Neural cell (in vitro differentiated cells): ENCODE measurements around the gene PAFAH1B1. TPM values are rescaled to one million over a fixed set of nuclear protein-coding genes. Genes with fewer than 3 reads are reported as not detected.

Source experiments
- H2AFZ ChIP-seq: fragments of 200-600, 300-800 bp; sonication (generic), shearing (Covaris generic); 2 replicates; pipeline ENCODE4 v1.6.0; 2014; ENCODE audit warnings: low read depth, mild to moderate bottlenecking, antibody characterized with exemption, low read length, moderate library complexity
- H3F3A ChIP-seq: fragments of 200-600 bp; shearing (Covaris generic); 2 replicates; pipeline ENCODE4 v1.6.1; 2016; ENCODE audit warnings: mild to moderate bottlenecking, moderate library complexity, mixed read lengths, antibody characterized with exemption, low read length; ENCODE audit not compliant: insufficient read depth, poor library complexity, severe bottlenecking
- H3K27ac ChIP-seq: fragments of 200-600, 300-800 bp; sonication (generic), shearing (Covaris generic); 2 replicates; pipeline ENCODE4 v1.5.1; 2014; ENCODE audit warnings: mild to moderate bottlenecking, low read length, moderate library complexity
- H3K27me3 ChIP-seq: fragments of 300-800, 200-600 bp; sonication (generic), shearing (Covaris generic); 2 replicates; pipeline ENCODE4 v1.6.0; 2014; ENCODE audit warnings: mild to moderate bottlenecking, low read depth, low read length, moderate library complexity; ENCODE audit not compliant: insufficient read depth
- H3K36me3 ChIP-seq: fragments of 300-800, 200-600 bp; sonication (generic), shearing (Covaris generic); 2 replicates; pipeline ENCODE4 v1.5.1; 2014; ENCODE audit warnings: mild to moderate bottlenecking, antibody characterized with exemption, low read length, moderate library complexity; ENCODE audit not compliant: insufficient read depth
- H3K4me2 ChIP-seq: fragments of 300-800, 200-600 bp; sonication (generic), shearing (Covaris generic); 2 replicates; pipeline ENCODE4 v1.6.0; 2014; ENCODE audit warnings: mild to moderate bottlenecking, low read length
- H3K4me3 ChIP-seq: fragments of 300-800, 200-600 bp; sonication (generic), shearing (Covaris generic); 2 replicates; pipeline ENCODE4 v1.5.1; 2014; ENCODE audit warnings: mild to moderate bottlenecking, low read length, moderate library complexity
- H3K79me2 ChIP-seq: fragments of 200-600 bp; shearing (Covaris generic); replicated peaks from 2 replicates; pipeline ENCODE4 v1.6.0; 2014; ENCODE audit warnings: mild to moderate bottlenecking, low read length, moderate library complexity; ENCODE audit not compliant: insufficient read depth
- H3K9ac ChIP-seq: fragments of 300-800, 200-600 bp; sonication (generic), shearing (Covaris generic); 2 replicates; pipeline ENCODE4 v1.6.1; 2016; ENCODE audit warnings: mild to moderate bottlenecking, low read length, mixed read lengths
- H3K9me2 ChIP-seq: fragments of 200-600 bp; shearing (Covaris generic); 2 replicates; pipeline ENCODE4 v1.6.1; 2016; ENCODE audit warnings: mild to moderate bottlenecking, low read length, mixed read lengths; ENCODE audit not compliant: insufficient read depth
- H3K9me3 ChIP-seq: fragments of 200-600, 300-800 bp; sonication (generic), shearing (Covaris generic); 2 replicates; pipeline ENCODE4 v1.6.1; 2016; ENCODE audit warnings: mild to moderate bottlenecking, mixed run types, low read length, moderate library complexity, mixed read lengths
- H4K20me1 ChIP-seq: fragments of 200-600 bp; shearing (Covaris generic); 2 replicates; pipeline ENCODE4 v1.6.1; 2016; ENCODE audit warnings: mild to moderate bottlenecking, mixed run types; ENCODE audit not compliant: insufficient read depth
- CTCF ChIP-seq: fragments of 450-650 bp; IDR thresholded peaks from 2 replicates; pipeline ENCODE4 v1.5.1; 2014; ENCODE audit warnings: antibody characterized with exemption, mild to moderate bottlenecking, moderate library complexity; ENCODE audit not compliant: poor library complexity, severe bottlenecking
- EP300 ChIP-seq: fragments of 450-650 bp; conservative IDR thresholded peaks from 2 replicates; pipeline ENCODE4 v1.6.1; 2014; ENCODE audit warnings: antibody characterized with exemption, mild to moderate bottlenecking, moderate library complexity; ENCODE audit not compliant: poor library complexity, severe bottlenecking
- EZH2 ChIP-seq: fragments of 200-600, 300-800 bp; shearing (Covaris generic), sonication (generic); IDR thresholded peaks from 2 replicates; pipeline ENCODE4 v1.6.1; 2014; ENCODE audit warnings: antibody characterized with exemption, low read length, borderline replicate concordance, mild to moderate bottlenecking; ENCODE audit not compliant: insufficient read depth, poor library complexity, severe bottlenecking
- MXI1 ChIP-seq: fragments of 450-650 bp; conservative IDR thresholded peaks from 2 replicates; pipeline ENCODE4 v1.6.1; 2014; ENCODE audit warnings: antibody characterized with exemption, mild to moderate bottlenecking; ENCODE audit not compliant: poor library complexity, severe bottlenecking
- POLR2AphosphoS5 ChIP-seq: IDR thresholded peaks from 2 replicates; pipeline ENCODE4 v1.6.1; 2012
- RAD21 ChIP-seq: fragments of 450-650 bp; conservative IDR thresholded peaks from 2 replicates; pipeline ENCODE4 v1.6.1; 2014; ENCODE audit warnings: antibody characterized with exemption, mild to moderate bottlenecking, moderate library complexity
- SMC3 ChIP-seq: fragments of 450-650 bp; conservative IDR thresholded peaks from 2 replicates; pipeline ENCODE4 v1.6.1; 2014; ENCODE audit warnings: antibody characterized with exemption, mild to moderate bottlenecking, moderate library complexity; ENCODE audit not compliant: poor library complexity
- TAF1 ChIP-seq: IDR thresholded peaks from 2 replicates; pipeline ENCODE4 v1.6.1; 2012; ENCODE audit warnings: low read depth
- polyA plus RNA-seq: library from polyadenylated mRNA; depleted of rRNA; stranded (reverse); fragments of >200 nt; gene quantifications from 2 replicates; pipeline ENCODE4 v1.2.3, GENCODE V29; 2014
- TF ChIP-seq, protein P1 (sequence below): IDR thresholded peaks from 2 replicates; pipeline ENCODE4 v1.6.1; 2012; ENCODE audit warnings: borderline replicate concordance

Gene PAFAH1B1
- polyA plus RNA-seq, 1 donor from 2014 or later, result 305 TPM

DNA sequence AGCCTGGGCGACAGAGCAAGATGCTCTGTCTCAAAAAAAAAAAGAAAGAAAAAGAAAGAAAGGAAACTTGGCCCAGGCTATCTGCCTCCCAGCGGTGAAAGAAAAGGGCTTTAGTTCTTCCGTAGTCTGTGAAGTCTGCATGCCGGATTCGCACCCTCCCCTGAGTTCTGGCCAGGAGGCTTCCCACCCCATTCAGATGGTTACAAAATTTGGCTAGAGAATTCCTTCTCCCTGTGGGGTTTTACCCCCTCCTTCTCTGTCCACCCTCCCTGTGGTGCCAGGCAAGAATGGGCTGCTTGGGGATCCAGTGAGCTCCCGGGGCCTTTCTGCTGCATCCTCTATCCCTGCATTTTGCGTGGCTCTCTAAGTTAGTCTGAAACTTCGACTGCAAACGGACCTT, 37.8 kb downstream of the PAFAH1B1 start:
- Histone ChIP-seq H3K4me3 (no peak overlapping the region), H3K36me3 (no peaks in the 10 kb centered on the region), H3K79me2 (peaks cover 96% of the 10 kb centered on the region), H4K20me1 (peaks cover 39% of the 10 kb centered on the region), H2AFZ (no peak overlapping the region), H3F3A (no peaks in the 10 kb centered on the region), H3K9me3 (no peaks in the 10 kb centered on the region), H3K27me3 (no peaks in the 10 kb centered on the region), H3K27ac (no peak overlapping the region), H3K4me2 (no peak overlapping the region), H3K9me2 (no peaks in the 10 kb centered on the region), H3K9ac (no peak overlapping the region)
- no peak for TF ChIP-seq TAF1
- TF ChIP-seq CTCF, result no peak
- no peak for TF ChIP-seq EZH2
- TF ChIP-seq, protein P1, sequence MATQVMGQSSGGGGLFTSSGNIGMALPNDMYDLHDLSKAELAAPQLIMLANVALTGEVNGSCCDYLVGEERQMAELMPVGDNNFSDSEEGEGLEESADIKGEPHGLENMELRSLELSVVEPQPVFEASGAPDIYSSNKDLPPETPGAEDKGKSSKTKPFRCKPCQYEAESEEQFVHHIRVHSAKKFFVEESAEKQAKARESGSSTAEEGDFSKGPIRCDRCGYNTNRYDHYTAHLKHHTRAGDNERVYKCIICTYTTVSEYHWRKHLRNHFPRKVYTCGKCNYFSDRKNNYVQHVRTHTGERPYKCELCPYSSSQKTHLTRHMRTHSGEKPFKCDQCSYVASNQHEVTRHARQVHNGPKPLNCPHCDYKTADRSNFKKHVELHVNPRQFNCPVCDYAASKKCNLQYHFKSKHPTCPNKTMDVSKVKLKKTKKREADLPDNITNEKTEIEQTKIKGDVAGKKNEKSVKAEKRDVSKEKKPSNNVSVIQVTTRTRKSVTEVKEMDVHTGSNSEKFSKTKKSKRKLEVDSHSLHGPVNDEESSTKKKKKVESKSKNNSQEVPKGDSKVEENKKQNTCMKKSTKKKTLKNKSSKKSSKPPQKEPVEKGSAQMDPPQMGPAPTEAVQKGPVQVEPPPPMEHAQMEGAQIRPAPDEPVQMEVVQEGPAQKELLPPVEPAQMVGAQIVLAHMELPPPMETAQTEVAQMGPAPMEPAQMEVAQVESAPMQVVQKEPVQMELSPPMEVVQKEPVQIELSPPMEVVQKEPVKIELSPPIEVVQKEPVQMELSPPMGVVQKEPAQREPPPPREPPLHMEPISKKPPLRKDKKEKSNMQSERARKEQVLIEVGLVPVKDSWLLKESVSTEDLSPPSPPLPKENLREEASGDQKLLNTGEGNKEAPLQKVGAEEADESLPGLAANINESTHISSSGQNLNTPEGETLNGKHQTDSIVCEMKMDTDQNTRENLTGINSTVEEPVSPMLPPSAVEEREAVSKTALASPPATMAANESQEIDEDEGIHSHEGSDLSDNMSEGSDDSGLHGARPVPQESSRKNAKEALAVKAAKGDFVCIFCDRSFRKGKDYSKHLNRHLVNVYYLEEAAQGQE, result no peak
- no peak for TF ChIP-seq MXI1
- no peak for TF ChIP-seq SMC3
- no peak for TF ChIP-seq RAD21
- no peak for TF ChIP-seq EP300
- no peak for TF ChIP-seq POLR2AphosphoS5

DNA sequence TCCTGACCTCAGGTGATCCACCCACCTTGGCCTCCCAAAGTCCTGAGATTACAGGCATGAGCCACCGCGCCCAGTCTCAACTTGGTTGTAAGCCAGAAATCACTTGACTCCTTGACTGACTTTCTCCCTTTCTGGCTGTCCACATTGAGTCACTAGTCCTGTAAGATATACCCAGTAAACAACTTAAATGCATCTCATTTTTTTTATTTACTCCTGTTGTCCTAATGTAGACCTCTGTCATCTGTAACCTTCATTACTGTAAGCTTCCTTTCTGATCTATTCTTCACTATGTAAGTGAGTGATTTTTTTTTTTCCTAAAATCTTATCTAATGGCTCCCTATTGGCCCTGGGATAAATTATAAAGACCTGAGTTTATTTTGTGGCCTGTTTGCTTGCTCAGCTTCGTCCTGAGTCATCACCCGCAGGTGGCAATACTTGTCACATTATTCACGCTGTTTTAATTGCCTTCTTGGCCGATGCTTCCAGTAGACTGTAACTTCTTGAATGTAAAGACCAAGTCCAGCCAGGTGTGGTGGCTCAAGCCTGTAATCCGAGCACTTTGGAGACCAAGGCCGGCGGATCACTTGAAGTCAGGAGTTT, 41.0 kb downstream of the PAFAH1B1 start:
- Histone ChIP-seq H3K36me3 (no peaks in the 10 kb centered on the region), H3K79me2 (peaks cover 90% of the 10 kb centered on the region), H3K9me3 (no peaks in the 10 kb centered on the region), H3K27ac (no peak overlapping the region), H3K4me3 (no peak overlapping the region), H3K9ac (no peak overlapping the region), H3K9me2 (no peaks in the 10 kb centered on the region), H3F3A (no peaks in the 10 kb centered on the region), H2AFZ (no peak overlapping the region), H3K27me3 (no peaks in the 10 kb centered on the region), H4K20me1 (peaks cover 50% of the 10 kb centered on the region), H3K4me2 (no peak overlapping the region)
- TF ChIP-seq RAD21, result no peak
- TF ChIP-seq, protein P1, result no peak
- no peak for TF ChIP-seq MXI1
- no peak for TF ChIP-seq EZH2
- no peak for TF ChIP-seq EP300
- no peak for TF ChIP-seq TAF1
- no peak for TF ChIP-seq SMC3
- TF ChIP-seq CTCF, result no peak
- no peak for TF ChIP-seq POLR2AphosphoS5
